Superior temporal gyrus (tissue), 1 donor: Measurements from ENCODE around the gene RACGAP1.

Source experiments
- DNase-seq: peaks from one replicate; pipeline ENCODE4 v3.0.0-alpha.2; 2016; ENCODE audit errors: extremely low spot score

RACGAP1 gene

DNA sequence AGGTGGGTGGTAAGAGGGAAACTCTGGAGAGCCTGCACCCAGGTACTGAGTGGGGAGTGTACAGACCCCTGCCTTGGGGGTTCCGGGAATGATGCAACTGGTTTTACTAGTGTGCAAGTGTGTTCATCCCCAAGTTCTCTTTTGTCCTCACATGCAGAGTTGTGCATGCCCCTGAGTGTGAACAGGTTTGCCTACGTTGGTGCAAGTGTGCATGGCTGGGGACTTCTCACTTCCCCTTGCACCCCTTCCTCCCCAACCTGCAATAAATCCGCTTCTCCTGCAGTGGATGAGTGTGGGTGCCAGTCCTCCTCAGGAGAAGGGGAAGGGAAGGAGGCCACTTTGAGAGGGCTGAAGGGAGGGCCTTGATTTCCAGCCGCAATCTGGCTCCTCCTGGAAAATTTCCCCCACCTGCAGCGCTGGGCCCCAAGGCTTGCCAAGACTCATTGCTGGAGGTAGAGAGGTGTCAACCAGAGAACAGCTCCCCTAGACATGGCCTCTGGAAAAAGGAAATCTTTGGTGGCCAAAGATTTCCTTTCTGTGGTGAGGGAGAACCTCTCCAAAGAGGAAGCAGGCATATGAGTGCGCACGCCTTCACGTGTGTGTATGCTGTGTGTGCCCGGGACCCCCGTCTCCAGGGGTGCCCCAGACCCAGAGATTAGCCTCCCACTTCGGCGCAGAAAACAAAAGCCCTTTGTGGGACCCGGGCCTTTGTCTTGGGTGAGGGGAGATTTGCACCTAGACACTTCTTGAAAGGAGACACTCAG, 69.2 kb downstream of the RACGAP1 start:
- no peak for DNase-seq

DNA sequence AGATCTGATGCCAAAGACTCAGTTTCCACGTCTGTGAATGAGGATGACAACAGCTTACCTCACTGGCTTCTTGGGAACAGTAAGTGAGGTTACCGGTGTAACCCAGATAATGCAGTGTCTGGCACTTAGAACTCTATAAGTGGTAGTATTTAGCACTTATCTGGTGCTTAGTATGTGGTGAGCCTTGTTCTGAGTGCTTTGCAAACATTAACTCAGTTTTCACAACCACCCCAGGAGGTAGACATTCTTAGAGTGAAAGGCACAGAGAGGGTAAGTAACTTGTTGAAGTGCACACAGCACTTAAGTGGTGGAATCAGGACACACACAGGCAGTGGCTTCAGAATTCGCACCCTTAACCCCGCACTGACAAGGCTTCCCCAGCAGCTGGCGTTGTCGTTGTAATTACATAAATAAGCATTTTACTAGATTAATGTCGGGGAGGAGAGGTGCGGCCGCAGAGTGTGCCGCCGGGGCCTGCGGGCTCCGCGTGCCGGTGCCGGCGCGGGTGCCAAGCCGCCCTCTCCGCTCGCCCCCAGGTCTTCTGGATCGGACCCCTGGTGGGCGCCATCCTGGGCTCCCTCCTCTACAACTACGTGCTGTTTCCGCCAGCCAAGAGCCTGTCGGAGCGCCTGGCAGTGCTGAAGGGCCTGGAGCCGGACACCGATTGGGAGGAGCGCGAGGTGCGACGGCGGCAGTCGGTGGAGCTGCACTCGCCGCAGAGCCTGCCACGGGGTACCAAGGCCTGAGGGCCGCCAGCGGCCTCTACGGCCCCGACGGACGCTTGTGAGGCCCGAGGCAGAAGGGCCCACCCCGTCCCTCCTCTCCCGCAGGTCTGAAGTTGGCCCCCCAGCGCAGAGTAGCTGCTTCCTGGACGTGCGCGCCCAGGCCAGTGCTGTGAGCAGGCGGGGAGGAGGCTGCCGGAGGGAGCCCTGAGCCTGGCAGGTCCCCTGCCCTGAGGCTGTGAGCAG, 70.1 kb downstream of the RACGAP1 start:
- DNase-seq, result no peak

DNA sequence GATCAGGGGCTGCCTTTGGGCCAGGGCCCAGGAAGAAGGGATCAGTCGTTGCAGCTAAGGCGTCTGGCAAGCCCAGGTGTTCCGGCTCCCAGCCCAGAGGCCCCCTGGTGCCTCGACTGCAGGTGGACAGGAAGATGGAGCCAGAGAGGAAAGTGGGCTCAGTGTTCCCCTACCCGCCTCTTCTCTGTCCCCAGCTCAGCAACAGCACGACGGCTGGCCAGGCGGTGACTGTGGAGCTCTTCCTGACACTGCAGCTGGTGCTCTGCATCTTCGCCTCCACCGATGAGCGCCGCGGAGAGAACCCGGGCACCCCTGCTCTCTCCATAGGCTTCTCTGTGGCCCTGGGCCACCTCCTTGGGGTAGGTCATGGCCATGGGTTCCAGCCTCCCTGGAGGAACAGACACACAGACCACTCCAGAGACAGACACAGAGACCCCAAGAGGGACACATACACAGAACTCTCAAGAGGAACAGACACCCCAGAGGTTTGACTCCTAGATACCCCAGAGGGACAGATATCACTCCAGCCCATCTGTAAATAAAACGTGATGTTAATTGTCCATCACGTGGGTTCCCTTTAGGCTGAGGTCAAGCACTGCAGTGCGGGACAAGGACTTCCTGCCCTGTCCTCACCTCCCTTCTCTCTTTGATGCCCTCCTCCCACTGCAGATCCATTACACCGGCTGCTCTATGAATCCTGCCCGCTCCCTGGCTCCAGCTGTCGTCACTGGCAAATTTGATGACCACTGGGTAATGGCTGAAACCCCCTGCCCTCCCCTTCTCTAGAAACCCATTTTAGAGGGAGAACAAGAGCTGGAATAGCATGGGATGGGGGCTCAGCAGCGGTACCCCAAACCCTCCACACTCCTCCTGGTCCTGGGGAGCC, 71.1 kb downstream of the RACGAP1 start:
- no peak for DNase-seq

DNA sequence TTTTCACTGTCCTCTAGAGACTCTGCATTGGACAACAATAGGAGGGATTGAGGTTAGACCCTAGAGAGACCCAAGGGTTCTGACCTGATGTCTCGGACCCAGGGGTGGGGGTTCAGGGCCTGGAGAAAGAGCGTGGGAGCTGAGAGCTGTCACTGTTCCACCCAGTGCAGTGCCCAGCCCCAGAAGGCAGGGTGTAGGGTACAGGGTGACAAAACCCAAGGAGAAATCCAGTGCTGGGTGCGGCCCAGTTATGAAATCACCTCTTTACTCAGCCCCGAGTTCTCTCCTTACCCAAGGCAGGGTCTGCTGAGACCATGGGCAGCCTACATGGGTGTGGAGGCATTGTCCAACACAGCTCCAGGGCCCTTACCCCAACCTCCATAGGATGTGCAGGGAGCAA, 72.1 kb downstream of the RACGAP1 start:
- DNase-seq, result no peak

DNA sequence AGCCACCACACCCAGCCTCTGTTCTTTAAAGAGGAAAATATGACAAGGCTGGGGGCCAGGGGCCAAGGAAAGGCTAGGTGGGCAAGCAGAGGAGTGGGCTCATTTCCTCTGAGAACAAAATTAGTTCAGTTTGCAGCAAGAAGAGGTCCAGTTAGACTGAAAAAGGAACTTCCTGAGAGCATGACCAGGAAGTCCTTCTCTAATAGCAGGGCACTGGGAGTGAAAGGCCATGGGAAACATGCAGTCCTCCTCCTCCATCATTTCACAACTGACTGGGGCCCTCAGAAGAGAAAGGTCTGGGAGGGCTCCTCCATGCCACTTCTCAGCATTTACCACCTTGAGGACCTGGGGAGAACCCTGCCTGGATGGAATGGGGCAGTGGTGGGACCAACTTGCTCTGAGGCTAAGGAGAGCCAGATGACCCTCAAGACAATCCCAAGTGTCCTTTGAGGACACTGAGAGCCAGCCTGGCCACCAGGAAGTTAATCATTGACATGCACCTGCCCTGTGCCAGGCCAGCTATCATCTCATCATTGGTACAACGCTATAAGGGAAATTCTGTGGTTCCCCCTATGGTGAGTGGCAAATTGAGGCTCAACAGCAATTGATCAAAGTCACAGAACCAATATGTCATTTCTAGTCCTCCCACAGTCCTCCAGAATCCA, 72.8 kb downstream of the RACGAP1 start:
- no peak for DNase-seq

DNA sequence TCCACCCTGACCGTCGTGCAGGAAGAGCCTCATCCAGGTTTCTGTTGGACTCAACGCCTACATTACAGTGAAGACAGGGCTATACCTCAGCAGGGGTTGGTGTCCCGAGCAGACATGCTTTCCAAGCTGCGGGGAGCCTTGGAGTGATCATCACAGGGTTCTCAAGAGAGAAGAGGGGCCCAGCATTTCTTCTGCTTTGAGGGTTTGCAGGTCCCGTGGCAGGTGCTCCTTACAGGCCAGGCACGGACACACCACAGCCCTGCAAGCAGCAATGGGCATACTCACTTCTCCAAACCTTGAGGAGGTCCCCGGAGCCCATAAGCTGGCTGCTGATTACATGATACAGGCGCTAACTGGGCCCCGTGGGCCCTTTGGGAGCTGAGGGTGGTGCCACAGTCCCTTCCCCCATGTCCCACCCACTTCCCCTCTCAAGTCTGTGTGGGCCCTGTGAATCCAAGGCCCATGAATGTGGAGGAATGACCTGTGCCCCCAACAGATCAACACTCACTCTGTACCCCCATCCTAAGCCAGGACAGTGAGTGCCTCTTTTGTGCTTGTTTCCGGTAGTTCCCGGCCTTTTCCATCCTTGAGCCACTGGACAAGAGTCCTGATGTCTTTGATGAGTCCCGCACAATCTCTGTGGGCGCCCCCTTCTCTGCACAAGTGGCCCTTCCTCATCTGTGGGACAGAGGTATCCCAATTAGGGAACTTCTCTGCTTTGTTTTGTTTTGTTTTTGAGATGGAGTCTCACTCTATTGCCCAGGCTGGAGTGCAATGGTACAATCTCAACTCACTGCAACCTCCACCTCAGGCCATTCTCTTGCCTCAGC, 73.7 kb downstream of the RACGAP1 start:
- DNase-seq, result no peak

DNA sequence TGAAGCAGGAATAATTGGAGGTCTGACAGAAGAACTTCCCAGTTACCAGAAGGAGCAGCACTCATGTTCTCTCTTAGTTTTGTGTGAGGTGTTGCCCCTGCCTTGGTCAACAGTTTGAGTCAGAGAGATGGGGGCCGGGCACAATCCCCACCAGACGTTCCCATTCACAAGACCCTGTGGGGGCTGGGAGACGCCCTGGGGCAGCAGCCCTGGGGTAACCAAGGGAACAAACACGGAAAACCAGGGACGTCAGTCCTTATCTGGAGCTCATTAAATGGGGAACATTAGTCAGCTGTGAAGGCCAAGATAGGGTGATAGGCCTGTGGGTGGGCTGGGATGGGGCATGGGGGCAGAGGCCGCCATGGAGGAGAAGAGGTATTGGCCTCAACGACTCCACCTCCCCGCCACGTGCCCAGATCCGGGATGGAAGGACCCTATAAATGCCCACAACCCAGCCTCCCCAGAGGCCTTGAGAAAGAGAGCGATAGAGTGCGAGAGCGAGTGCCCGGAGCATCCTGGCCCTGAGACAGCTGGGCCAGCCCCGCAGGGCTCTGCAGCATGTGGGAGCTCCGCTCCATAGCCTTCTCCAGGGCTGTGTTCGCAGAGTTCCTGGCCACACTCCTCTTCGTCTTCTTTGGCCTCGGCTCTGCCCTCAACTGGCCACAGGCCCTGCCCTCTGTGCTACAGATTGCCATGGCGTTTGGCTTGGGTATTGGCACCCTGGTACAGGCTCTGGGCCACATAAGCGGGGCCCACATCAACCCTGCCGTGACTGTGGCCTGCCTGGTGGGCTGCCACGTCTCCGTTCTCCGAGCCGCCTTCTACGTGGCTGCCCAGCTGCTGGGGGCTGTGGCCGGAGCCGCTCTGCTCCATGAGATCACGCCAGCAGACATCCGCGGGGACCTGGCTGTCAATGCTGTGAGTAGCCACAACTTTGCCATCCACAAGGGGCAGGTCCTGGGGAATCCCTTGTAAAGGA, 74.7 kb downstream of the RACGAP1 start, which contains the start of gene AQP2:
Gene AQP2, plus strand, starts transcription at position 465 of the 979 bp plus-strand sequence. Its CDS starts 94 bp downstream, at position 559.
- DNase-seq, result no peak

DNA sequence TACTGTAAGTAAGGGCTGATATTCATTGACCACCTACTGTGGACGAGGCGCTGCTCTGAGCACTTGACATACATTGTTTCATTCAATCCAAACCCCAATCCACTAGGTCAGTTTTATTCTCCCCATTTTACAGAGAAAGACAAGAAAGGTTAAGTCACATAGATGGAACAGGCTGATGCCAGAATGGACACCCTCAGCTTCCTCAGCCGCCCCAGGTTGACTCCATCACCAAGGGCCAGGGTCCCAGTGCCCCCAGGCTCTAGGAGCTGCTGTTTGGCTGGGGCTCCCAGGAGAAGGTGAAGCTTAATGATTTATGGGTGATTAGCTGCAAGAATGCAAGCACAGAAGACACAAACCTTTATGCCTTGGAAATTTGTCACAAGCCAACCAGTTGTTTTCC, 75.4 kb downstream of the RACGAP1 start:
- no peak for DNase-seq

DNA sequence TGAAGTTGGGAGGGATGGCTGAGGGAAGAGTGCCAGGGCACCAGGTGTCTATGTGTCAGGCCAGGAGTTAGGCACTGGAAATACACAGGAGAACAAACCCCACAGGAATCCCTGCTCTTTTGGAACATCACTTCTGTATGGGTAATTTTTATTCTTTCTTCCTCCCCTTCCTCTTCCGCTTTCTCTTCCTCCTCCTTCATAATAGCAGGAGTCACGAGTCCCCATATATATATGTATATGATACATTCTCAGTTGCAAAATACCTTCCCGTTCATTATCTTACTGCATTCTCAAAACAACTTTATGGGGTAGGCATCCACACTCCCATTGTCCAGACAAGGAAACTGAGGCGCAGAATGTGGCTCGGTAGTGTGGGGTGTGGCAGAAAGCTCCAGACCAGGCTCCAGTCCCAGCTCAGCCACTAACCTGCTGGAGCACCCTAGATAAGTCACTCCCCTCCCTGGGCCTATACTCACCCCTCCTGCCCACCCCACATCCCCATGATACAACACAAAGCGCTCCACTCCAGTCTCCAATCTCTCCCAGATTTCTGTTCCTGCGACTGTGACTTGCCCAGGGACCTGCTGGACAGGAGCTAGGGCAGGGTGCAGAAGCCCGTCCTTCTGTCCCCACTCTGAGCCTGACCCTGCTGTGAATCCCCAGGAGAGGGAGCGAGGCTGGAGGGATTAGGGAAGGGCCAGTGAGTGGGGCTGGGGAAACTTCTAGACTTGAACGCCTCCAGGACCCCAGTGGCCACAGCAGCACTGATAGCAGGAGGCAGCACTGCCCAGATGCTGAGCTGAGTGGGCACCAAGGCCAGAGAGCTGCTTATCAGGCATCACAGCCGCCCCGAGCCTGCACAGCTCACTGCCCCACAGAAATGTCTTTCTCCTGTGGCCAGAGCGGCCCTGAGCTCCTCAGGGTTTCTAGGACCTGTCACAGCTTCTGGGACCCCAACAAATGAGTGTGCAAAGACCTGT, 76.1 kb downstream of the RACGAP1 start:
- no peak for DNase-seq

DNA sequence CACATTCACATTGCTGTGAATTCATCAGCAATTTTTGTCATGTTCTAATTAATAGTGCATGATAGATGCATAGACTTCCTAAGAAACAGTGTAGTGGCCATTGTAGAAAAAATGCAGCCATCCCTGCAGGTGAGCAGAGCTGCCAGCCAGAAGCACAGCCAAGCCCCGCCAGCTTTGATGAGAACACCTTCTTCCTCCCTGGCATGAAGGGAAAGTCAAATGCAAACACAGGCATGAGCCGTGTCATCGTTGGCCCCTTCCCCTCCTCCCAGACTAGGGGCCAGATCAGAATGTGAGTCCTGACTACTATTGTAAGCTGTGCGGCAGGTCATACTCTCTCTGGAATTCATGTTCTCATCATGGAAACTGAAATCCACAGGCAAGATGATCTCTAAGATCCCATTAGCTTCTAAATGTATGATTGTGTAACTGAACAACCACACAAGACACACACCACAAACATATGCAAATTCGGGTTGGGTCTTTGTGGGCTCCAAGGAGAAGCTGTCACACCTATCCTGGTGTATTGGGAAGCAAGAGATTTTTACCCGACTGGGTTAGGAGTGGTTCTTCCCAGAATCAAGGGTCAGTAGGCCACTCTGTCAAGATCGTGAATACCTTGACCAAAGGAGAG, 77.6 kb downstream of the RACGAP1 start:
- DNase-seq, result no peak

DNA sequence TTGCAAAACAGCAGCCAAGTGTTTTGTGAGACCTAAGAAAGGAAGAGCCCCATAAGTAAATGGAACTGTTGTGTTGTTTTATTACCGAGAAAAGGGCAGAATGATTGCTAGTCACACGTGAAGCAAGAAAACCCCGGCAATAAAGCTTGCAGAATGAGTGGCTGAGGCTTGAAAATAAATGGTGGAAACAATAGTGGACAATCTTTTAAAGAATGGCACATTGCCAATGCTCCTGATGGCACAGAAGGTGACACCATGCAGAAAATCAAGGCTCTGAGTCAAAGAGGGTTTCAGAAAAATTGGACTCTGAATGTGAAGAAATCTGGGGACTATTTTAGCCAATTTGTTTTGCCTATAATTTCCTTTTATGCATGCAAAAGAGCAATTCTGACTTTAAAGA, 78.8 kb downstream of the RACGAP1 start:
- no peak for DNase-seq

DNA sequence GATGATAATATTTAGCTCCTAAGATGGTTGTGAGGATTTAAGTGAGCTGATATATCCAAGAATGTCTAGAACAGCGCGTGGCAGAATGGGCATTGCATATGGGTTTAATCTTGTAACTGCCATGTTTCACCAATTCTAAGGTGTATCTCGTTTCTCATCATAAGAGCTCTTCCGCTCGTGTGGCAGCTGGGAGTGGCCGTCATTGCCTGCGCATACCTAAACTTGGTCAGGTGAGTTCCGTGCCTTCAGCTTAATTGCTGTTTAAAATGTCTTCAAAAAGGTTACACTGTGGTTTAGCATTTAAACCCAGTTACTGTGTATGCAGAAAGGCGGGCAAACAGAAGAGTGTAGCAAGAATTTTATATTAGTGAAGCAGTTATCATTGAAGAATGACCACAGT, 79.2 kb downstream of the RACGAP1 start:
- DNase-seq, result no peak

DNA sequence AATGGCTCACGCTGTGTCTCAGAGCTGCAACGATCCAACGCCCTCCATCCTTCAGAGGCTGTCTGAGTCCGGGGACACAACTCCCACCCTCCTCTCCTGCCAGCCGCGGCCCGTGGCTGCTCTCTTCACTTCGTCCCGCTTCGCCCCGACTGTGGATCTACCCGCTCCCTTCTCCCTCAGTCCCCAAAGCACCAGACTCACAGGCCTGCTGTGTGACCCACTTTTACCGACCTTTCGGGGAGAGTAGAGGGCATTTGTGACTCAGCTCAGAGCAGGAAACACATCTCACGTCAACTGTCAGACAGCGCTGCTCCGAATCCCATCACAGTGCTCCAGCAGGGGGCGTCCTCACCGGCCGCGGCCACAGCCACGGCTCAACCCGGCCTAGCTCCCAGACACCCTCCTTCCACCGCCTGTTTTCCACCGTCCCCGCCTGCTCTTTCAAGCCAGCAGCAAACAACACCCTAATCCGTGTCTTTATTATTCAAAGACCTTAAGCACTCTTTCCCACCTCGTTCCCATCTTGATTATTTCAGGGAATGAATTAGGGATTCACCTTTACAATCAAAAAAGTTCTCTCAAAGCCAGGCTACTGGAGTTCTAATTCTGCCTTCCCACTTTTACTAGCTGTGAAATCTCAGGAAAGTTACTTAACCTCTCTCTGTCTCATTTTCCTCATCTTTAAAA, 79.8 kb downstream of the RACGAP1 start:
- DNase-seq, result peak; percentile 88

DNA sequence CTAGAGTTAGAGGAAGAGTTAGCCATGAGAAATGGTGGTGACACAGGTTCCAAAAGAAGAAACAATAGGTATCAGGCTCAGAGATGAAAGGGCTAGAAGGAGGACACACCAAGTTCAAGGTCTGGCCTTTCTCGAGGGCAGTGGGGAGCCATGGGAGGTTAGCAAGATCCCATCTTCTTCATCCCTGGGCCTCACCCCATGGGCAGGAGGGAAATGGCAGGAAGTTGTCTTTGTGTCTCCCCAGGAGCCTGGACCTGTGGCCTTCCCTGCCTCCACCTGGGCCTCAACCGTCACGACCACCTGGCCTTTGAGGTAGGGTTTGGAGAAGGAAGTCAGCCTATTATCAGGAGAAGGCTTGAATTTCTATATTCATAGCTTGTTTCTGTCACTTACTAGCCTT, 80.6 kb downstream of the RACGAP1 start:
- DNase-seq, result no peak

DNA sequence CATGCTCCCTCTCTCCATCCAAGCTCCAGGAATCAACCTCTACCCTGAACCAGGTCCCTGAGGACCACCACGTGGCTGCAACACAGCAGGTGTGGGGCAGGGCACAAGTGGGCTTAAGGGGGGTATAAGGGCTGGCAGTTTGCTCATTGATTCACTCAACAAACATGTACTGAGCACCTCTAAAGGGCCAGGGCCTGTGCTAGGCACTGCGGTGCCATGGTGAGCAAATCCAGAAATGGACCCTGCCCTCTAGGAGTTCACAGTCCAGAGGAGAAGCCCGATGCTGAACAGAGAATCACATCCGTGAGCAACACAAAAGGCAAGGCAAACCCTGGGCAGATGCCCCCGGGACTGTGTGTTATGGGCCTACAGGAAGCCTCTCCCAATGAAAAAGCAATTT, 81.2 kb downstream of the RACGAP1 start:
- no peak for DNase-seq

DNA sequence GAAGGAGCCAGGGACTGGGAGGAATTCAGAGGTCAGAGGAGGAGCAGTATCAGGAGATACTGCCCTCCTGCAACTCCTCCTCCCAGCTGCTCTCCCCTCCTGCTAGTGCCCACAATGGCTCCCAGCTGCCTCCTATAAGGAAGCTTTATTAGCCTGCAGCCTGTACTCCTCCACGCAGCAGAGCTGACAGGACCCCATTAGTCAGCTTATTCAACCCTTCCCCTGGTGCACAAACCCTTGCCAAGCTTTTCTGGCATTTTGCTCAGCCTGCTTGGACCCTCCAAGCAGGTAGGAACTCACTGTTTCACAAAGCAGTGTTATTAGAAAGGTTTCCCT, 81.7 kb downstream of the RACGAP1 start:
- no peak for DNase-seq
